Rectal smooth muscle tissue (tissue), 1 donor: ENCODE measurements around the gene LRRC59.

ENCODE experiments used
- H3K27ac ChIP-seq: one replicate; pipeline ENCODE4 v1.7.0; 2013; ENCODE audit warnings: low read depth, low read length, inconsistent platforms
- H3K27me3 ChIP-seq: one replicate; pipeline ENCODE4 v1.7.0; 2013; ENCODE audit warnings: low read length; ENCODE audit not compliant: control insufficient read depth, insufficient read depth
- H3K36me3 ChIP-seq: one replicate; pipeline ENCODE4 v1.7.0; 2013; ENCODE audit warnings: low read length; ENCODE audit not compliant: control insufficient read depth, insufficient read depth
- H3K4me1 ChIP-seq: one replicate; pipeline ENCODE4 v1.7.0; 2013; ENCODE audit warnings: low read length; ENCODE audit not compliant: control insufficient read depth, insufficient read depth
- H3K4me3 ChIP-seq: one replicate; pipeline ENCODE4 v1.7.0; 2013; ENCODE audit warnings: low read length
- H3K9ac ChIP-seq: one replicate; pipeline ENCODE4 v1.7.0; 2013; ENCODE audit warnings: low read length

The LRRC59 gene

DNA sequence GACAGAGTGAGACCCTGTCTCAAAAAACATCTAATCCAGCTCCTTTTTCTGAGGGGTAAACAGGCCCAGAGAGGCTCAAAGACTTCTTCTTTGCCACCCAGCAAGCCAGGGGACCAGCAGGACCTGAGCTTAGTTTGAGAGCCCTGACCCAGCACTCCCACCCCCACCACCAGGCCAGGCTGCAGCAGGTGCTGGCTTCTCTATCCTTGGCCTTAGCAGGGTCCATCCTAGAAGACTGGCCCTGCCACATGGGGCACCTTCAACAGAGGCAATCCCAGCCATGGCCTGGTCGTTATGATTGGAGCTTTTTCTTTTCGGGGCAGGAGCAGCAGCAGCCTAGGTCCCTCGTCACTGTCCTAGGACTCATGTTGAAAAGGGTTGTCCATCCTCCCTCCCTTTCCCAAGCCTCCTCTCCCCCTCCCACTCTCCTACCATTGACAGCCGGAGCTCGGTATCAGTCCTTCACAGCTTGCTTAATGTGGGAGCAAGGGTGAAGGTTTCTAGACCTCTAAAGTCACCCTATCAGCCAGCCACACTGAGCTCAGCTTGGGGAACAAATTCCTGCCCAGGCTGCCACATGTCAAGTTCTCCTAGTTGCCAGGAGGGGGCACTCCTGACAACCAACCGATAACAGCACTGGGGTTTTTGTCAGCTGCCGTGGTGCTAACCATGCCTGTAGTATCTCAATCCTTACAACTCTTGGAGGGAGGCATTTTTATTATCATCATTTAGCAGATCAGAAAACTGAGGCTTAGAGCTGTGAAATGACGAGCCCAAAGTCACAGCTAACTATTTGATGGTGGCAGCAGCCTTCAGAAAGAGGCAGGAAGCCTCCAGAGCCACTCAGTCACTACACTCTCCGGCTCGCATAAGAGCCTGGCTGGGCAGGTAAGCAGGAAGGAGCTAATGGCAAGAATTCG is 35.5 kb downstream of the LRRC59 start:
- Histone ChIP-seq H3K4me1 (peaks cover 2% of the 10 kb centered on the region), H3K36me3 (peaks cover 28% of the 10 kb centered on the region), H3K9ac (no peak overlapping the region), H3K27ac (no peak overlapping the region), H3K27me3 (no peaks in the 10 kb centered on the region), H3K4me3 (no peak overlapping the region)

DNA sequence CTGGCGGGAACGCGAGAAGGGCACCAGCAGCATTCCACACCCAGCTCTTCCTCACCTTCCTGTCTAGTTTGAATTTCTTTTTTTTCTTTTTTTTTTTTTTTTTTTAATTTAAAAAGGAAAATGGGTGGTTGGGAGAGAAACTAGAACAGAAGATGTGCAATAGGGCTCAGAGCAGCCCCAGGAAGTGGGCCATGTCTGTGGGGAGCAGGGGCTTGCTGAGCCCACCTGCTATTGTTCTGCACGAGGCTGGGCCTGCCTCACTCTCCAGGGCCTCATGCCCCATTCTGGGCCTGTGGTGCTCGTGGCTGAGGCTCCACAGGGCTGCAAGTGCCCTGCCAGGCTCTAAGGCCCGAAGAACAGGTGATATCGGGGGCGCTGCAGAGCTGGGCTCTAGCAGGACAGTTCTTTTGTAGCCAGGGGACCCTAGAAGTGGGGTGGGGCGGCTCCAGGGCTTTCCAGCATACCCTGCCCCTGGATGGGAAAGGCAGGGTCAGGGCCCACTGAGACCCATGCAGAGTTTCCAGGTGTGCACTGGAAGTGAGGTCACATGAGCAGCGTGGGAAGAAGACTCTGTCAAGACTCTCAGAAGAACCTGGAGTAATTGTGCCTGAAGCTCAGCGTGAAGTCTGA is 36.7 kb downstream of the LRRC59 start:
- Histone ChIP-seq H3K4me1 (peaks cover 2% of the 10 kb centered on the region), H3K9ac (no peak overlapping the region), H3K36me3 (peaks cover 19% of the 10 kb centered on the region), H3K27ac (no peak overlapping the region), H3K4me3 (no peak overlapping the region), H3K27me3 (no peaks in the 10 kb centered on the region)

- H3K36me3 ChIP-seq = peaks cover 17% of the 10 kb centered on the region
- H3K9ac ChIP-seq = no peak overlapping the region
- no peak overlapping the region for H3K27ac ChIP-seq
- H3K4me1 ChIP-seq = peaks cover 2% of the 10 kb centered on the region
- H3K4me3 ChIP-seq = no peak overlapping the region
- no peaks in the 10 kb centered on the region for H3K27me3 ChIP-seq
Measured at GRCh38 chr17:50359998-50360461, 37.3 kb downstream of the LRRC59 start.

DNA sequence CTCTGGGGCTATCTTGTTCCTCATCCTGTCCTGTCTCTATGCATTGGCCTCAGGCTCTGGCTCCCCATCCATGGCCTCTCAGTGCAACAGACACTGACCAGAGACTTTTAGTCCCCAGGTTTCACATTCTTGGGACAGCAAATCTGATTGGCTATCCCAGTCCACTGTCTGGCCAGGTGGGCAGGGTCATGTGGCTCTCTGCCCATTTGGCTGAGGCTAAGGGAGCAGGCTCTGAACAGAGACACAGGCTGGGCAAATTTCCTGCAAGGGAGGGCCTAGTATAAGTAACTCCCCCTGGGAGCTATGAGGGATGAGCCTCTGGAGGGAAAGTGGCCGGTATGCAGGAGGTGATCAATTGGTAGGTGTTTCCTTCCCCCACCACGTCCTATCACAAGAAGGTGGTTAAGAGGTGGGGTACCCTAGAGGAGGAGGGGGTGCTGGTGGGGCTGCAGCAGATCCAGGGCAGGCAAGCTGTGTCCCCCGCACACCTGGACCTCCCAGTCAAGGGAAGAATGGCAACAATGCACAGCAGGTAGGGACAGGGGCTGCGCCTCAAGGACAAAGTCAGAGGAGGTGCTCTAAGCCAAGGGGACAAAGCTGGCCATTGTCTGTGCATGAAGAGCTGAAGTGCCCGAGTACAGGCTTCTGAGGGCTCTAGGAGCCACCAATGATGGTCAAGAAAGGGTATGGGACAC is 38.2 kb downstream of the LRRC59 start:
- Histone ChIP-seq H3K9ac (no peak overlapping the region), H3K4me1 (peaks cover 2% of the 10 kb centered on the region), H3K4me3 (no peak overlapping the region), H3K36me3 (peaks cover 22% of the 10 kb centered on the region), H3K27me3 (no peaks in the 10 kb centered on the region), H3K27ac (no peak overlapping the region)

DNA sequence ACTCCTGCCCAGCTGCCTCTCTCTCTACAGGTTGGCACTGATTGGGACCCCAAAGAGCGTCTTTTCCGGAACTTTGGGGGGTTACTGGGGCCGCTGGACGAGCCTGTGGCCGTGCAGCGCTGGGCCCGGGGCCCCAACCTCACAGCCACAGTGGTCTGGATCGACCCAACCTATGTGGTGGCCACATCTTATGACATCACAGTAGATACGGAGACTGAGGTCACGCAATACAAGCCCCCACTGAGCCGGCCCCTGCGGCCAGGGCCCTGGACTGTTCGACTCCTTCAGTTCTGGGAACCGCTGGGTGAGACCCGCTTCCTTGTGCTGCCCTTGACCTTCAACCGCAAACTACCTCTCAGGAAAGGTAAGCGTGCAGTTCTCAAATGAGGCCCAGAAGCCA is 39.1 kb downstream of the LRRC59 start:
- Histone ChIP-seq H3K36me3 (peaks cover 27% of the 10 kb centered on the region), H3K4me3 (no peak overlapping the region)

GRCh38 chr17:50356892-50357510 is 40.3 kb downstream of the LRRC59 start:
- Histone ChIP-seq H3K27me3 (no peaks in the 10 kb centered on the region), H3K9ac (no peak overlapping the region), H3K4me3 (no peak overlapping the region), H3K4me1 (no peaks in the 10 kb centered on the region), H3K27ac (no peak overlapping the region), H3K36me3 (peaks cover 27% of the 10 kb centered on the region)

More for the DNA sequence above, 39.1 kb downstream of the LRRC59 start:
- H3K9ac ChIP-seq = no peak overlapping the region
- peaks cover 2% of the 10 kb centered on the region for H3K4me1 ChIP-seq
- no peaks in the 10 kb centered on the region for H3K27me3 ChIP-seq
- no peak overlapping the region for H3K27ac ChIP-seq

GRCh38 chr17:50356418-50356817 is 40.9 kb downstream of the LRRC59 start:
- Histone ChIP-seq H3K9ac (no peak overlapping the region), H3K4me1 (no peaks in the 10 kb centered on the region), H3K4me3 (no peak overlapping the region), H3K36me3 (peaks cover 27% of the 10 kb centered on the region), H3K27me3 (no peaks in the 10 kb centered on the region), H3K27ac (no peak overlapping the region)

GRCh38 chr17:50355701-50356341 is 41.5 kb downstream of the LRRC59 start:
- H3K27me3 ChIP-seq = no peaks in the 10 kb centered on the region
- no peak overlapping the region for H3K27ac ChIP-seq
- H3K36me3 ChIP-seq = peaks cover 27% of the 10 kb centered on the region
- no peaks in the 10 kb centered on the region for H3K4me1 ChIP-seq
- H3K9ac ChIP-seq = no peak overlapping the region
- H3K4me3 ChIP-seq = no peak overlapping the region

DNA sequence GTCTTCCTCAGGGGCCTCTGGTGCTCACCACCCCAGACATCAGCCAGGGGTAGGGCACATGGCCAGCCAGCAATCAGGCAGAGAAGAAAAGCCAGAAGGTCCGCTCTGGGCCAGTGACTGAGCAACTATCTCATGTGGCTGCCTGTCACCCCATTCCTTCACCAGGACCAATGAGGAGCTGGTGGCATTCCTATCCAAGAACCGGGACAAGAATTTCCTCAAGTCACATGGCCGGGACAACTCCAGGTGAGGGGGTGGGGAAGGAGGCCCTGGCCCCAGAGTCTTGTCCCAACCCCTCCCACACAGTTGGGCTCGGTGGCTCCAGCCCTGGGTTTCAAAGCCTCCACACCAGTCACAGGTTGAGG is 42.0 kb downstream of the LRRC59 start:
- H3K36me3 ChIP-seq = peaks cover 27% of the 10 kb centered on the region
- no peaks in the 10 kb centered on the region for H3K27me3 ChIP-seq
- no peaks in the 10 kb centered on the region for H3K4me1 ChIP-seq
- no peak overlapping the region for H3K4me3 ChIP-seq
- no peak overlapping the region for H3K9ac ChIP-seq
- H3K27ac ChIP-seq = no peak overlapping the region

- peaks cover 27% of the 10 kb centered on the region for H3K36me3 ChIP-seq
- no peaks in the 10 kb centered on the region for H3K4me1 ChIP-seq
- H3K9ac ChIP-seq = no peak overlapping the region
- H3K27me3 ChIP-seq = no peaks in the 10 kb centered on the region
- H3K4me3 ChIP-seq = no peak overlapping the region
- H3K27ac ChIP-seq = no peak overlapping the region
Measured at GRCh38 chr17:50354776-50355175, 42.5 kb downstream of the LRRC59 start.

- Histone ChIP-seq H3K27me3 (no peaks in the 10 kb centered on the region), H3K4me3 (no peak overlapping the region), H3K27ac (no peak overlapping the region), H3K36me3 (peaks cover 23% of the 10 kb centered on the region), H3K9ac (no peak overlapping the region), H3K4me1 (no peaks in the 10 kb centered on the region)
Measured at GRCh38 chr17:50354198-50354597, 43.1 kb downstream of the LRRC59 start.
